HG03469 (cell line): ENCODE data around the gene PPP3R1.
A peak's percentile ranks its signal among the peaks of the same experiment; 100 is the strongest.

ENCODE experiments used
- ATAC-seq: cut with Tn5 transposase; IDR thresholded peaks from one replicate; pipeline ENCODE4 v1.9.1; 2021; ENCODE audit warnings: mild to moderate bottlenecking, moderate library complexity, moderate number of reproducible peaks; ENCODE audit not compliant: unreplicated experiment

PPP3R1 gene

GRCh38 chr2:68263632-68264031 is 11.3 kb upstream of the PPP3R1 start:
- ATAC-seq = no peak

GRCh38 chr2:68258851-68259250 is 6.5 kb upstream of the PPP3R1 start:
- ATAC-seq = no peak

- no peak for ATAC-seq
Observed at GRCh38 chr2:68256093-68256450, 3.7 kb upstream of the PPP3R1 start.

- no peak for ATAC-seq
Observed at GRCh38 chr2:68253219-68254068, 1.1 kb upstream of the PPP3R1 start.

- no peak for ATAC-seq
Observed at GRCh38 chr2:68251855-68252399, 405 bp downstream of the PPP3R1 start.

GRCh38 chr2:68251187-68251854 is 1.0 kb downstream of the PPP3R1 start:
- peak; percentile 35 for ATAC-seq

GRCh38 chr2:68250652-68251186 is 1.6 kb downstream of the PPP3R1 start:
- no peak for ATAC-seq

- ATAC-seq = no peak
Observed at GRCh38 chr2:68250196-68250595, 2.1 kb downstream of the PPP3R1 start.

- no peak for ATAC-seq
Observed at GRCh38 chr2:68248806-68249205, 3.5 kb downstream of the PPP3R1 start.

GRCh38 chr2:68248361-68248760 is 4.0 kb downstream of the PPP3R1 start:
- ATAC-seq = no peak

- ATAC-seq = no peak
Observed at GRCh38 chr2:68246396-68246795, 5.9 kb downstream of the PPP3R1 start.

- ATAC-seq = no peak
Observed at GRCh38 chr2:68245672-68246071, 6.7 kb downstream of the PPP3R1 start.

- no peak for ATAC-seq
Observed at GRCh38 chr2:68245066-68245465, 7.3 kb downstream of the PPP3R1 start.

GRCh38 chr2:68244456-68244855 is 7.9 kb downstream of the PPP3R1 start:
- ATAC-seq = no peak

GRCh38 chr2:68241732-68242131 is 10.6 kb downstream of the PPP3R1 start:
- no peak for ATAC-seq

- no peak for ATAC-seq
Observed at GRCh38 chr2:68240446-68240845, 11.9 kb downstream of the PPP3R1 start.

- ATAC-seq = no peak
Observed at GRCh38 chr2:68238955-68239822, 13.1 kb downstream of the PPP3R1 start.

GRCh38 chr2:68237976-68238580 is 14.3 kb downstream of the PPP3R1 start:
- no peak for ATAC-seq

- ATAC-seq = no peak
Observed at GRCh38 chr2:68237404-68237803, 14.9 kb downstream of the PPP3R1 start.

GRCh38 chr2:68236876-68237275 is 15.5 kb downstream of the PPP3R1 start:
- no peak for ATAC-seq
